AG04450 (cell line): ENCODE results near the gene MAPK13. TPM values are rescaled to one million over a fixed set of nuclear protein-coding genes. Genes with fewer than 3 reads are reported as not detected.

Experiments
- CTCF ChIA-PET: fragments of 300-600, 350-600 bp; formaldehyde crosslinking; extraction: SDS; loops from one replicate; lab custom pipeline; 2022; ENCODE audit warnings: antibody characterized with exemption, inconsistent platforms; lab: Charles Lee
- POLR2A ChIA-PET: fragments of 350-600 bp; formaldehyde crosslinking; extraction: SDS; loops from one replicate; lab custom pipeline; 2021; ENCODE audit warnings: antibody characterized with exemption, inconsistent platforms; lab: Yijun Ruan, JAX
- DNase-seq: peaks from one replicate; pipeline ENCODE4 v3.0.0-alpha.2; 2011; ENCODE audit warnings: low read depth, low spot score
- H3K27ac ChIP-seq: one replicate; pipeline ENCODE4 v1.5.1; 2012; ENCODE audit warnings: low read depth, low read length, control low read depth
- H3K27me3 ChIP-seq: one replicate; pipeline ENCODE4 v1.6.0; 2012; ENCODE audit warnings: low read length; ENCODE audit not compliant: control insufficient read depth, insufficient read depth
- H3K4me3 ChIP-seq: 2 replicates; pipeline ENCODE4 v1.5.1; 2011; ENCODE audit warnings: mild to moderate bottlenecking, low read depth, low read length, control low read depth
- H3K9me3 ChIP-seq: 2 replicates; pipeline ENCODE4 v1.5.1; 2012; ENCODE audit warnings: low read length; ENCODE audit not compliant: control insufficient read depth, insufficient read depth
- polyA plus RNA-seq: library from polyadenylated mRNA; depleted of rRNA; stranded (reverse); fragments of >200 nt; gene quantifications from 2 replicates; pipeline ENCODE4 v1.2.3, GENCODE V29; 2011
- TF ChIP-seq, protein P1 (sequence below): IDR thresholded peaks from 2 replicates; pipeline ENCODE4 v1.5.1; 2011; ENCODE audit warnings: low read depth, low read length, control low read depth, inconsistent platforms

MAPK13 gene
- polyA plus RNA-seq, 1 experiment: 3.8 TPM

DNA sequence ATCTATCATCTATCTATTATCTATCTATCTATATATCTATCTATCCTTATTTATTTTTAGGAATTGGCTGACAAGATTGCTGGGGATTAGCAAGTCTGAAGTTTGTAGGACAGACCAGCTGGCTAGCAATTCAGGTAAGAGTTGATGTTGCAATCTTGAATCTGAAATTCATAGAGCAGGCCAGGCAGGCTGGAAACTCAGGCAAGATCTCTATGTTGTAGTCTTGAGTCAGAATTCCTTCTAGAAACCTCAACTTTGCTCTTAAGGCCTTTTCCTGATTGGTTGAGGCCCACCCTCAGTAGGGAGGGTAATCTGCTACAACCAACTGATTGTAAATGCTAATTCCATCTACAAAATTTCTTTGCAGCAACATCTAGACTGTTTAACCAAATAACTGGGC lies 19.2 kb downstream of the MAPK13 start:
- ChIA-PET POLR2A (no interaction called here), CTCF (interaction anchor here (0.8 kb wide), 1 partner anchor 54 kb away, joined by 3 read pairs; no protein-coding TSS in a partner anchor)
- TF ChIP-seq, protein P1, sequence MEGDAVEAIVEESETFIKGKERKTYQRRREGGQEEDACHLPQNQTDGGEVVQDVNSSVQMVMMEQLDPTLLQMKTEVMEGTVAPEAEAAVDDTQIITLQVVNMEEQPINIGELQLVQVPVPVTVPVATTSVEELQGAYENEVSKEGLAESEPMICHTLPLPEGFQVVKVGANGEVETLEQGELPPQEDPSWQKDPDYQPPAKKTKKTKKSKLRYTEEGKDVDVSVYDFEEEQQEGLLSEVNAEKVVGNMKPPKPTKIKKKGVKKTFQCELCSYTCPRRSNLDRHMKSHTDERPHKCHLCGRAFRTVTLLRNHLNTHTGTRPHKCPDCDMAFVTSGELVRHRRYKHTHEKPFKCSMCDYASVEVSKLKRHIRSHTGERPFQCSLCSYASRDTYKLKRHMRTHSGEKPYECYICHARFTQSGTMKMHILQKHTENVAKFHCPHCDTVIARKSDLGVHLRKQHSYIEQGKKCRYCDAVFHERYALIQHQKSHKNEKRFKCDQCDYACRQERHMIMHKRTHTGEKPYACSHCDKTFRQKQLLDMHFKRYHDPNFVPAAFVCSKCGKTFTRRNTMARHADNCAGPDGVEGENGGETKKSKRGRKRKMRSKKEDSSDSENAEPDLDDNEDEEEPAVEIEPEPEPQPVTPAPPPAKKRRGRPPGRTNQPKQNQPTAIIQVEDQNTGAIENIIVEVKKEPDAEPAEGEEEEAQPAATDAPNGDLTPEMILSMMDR: no peak
- no peak for DNase-seq
- peaks cover 13% of the 10 kb centered on the region for H3K27me3 ChIP-seq
- H3K9me3 ChIP-seq: no peaks in the 10 kb centered on the region
- no peak overlapping the region for H3K4me3 ChIP-seq
- H3K27ac ChIP-seq: no peak overlapping the region

DNA sequence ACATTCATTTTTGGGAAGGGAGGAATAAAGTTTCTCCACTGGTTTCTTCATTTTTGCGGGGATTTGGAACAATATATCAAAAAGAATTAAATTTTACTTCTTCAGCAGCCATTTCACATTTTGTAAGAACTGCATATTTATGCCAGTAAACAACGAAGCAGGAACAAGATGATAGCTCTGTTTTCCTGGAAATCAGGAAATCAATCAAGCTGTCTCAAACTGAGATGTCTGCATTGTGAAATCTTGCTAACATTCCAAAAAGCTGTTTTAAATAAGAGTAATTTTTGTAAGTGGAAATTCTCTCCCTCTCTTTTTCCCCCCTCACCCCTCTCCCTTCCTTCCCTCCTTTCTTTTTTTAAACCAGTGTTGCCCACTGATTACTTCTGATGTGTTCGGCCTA lies 20.0 kb downstream of the MAPK13 start:
- H3K27ac ChIP-seq: no peak overlapping the region
- H3K27me3 ChIP-seq: peaks cover 13% of the 10 kb centered on the region
- H3K4me3 ChIP-seq: no peak overlapping the region
- no peaks in the 10 kb centered on the region for H3K9me3 ChIP-seq
- TF ChIP-seq, protein P1: no peak
- CTCF ChIA-PET: interaction anchor here (0.8 kb wide), 1 partner anchor 55 kb away, joined by 3 read pairs; no protein-coding TSS in a partner anchor
- POLR2A ChIA-PET: no interaction called here
- no peak for DNase-seq

DNA sequence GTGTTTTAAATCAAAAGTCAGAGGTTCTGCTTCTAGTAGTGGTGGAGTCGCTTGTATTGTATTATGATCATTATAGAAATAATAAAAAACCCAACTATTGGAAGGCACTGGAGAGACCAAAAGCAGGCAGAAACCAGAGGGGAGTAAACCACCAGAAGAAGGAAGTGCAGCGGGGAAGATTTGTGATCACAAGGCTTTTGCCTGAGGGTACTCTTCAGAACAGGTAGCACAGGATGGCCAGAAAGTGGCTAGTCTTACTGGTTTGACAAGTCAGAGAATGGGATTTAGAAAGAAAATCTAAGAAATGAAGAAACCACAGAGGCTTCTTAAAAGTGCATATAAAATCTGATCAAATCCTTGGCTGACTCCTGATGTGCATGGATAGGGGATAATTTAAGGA lies 24.0 kb downstream of the MAPK13 start:
- POLR2A ChIA-PET: no interaction called here
- Histone ChIP-seq H3K27ac (no peak overlapping the region), H3K4me3 (no peak overlapping the region), H3K27me3 (peaks cover 7% of the 10 kb centered on the region), H3K9me3 (no peaks in the 10 kb centered on the region)
- TF ChIP-seq, protein P1: no peak
- CTCF ChIA-PET: no interaction called here
- no peak for DNase-seq

DNA sequence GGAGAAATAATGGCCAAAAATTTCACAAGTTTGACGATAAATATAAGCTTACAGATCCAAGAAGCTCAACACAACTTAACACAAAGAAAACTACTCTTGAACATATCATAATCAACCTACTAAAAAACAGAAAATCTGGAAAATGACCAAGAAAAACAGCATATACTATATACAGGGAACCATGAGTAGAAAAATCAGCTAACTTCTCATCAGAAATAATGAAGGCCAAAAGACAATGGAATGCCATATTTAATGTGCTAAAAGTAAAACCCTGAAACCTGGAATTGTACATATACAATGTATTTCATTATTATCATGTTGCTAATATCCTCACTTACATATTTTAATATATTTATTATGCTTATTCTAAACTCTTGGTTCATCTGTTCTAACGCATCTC lies 25.3 kb downstream of the MAPK13 start:
- ChIA-PET POLR2A (no interaction called here), CTCF (interaction anchor here (0.6 kb wide), 1 partner anchor 8 kb away, joined by 5 read pairs; no protein-coding TSS in a partner anchor)
- TF ChIP-seq, protein P1: no peak

DNA sequence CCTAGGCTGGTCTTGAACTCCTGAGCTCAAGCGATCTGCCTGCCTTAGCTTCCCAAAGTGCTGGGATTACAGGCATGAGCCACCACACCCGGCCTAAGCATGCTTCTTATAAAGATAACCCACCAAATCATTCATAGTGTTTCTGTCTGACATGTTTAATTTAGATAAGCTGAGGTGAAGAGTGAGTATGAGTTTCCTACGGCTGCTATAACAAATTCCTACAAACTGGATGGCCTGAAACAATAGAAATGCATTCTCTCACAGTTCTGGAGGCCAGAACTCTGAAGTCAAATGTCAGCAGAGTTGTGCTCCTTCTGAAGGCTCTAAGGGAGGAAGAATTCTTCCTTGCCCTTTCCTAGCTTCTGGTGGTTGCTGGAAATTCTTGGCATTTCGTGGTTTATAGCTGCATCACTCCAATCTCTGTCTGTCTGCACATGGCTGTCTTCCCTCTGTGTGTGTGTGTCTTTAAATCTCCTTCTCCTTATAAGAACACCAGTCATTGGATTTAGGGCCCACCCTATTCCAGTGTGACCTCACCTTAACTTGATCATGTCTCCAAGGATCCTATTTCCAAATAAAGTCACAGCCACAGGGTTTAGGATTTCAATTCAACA lies 29.9 kb downstream of the MAPK13 start:
- no peak overlapping the region for H3K27ac ChIP-seq
- CTCF ChIA-PET: interaction anchor here (0.6 kb wide), 1 partner anchor 11 kb away, joined by 4 read pairs; no protein-coding TSS in a partner anchor
- DNase-seq: no peak
- TF ChIP-seq, protein P1: no peak
- POLR2A ChIA-PET: interaction anchor here (0.6 kb wide), 1 partner anchor 376 kb away, joined by 10 read pairs; no protein-coding TSS in a partner anchor
- no peaks in the 10 kb centered on the region for H3K9me3 ChIP-seq
- H3K4me3 ChIP-seq: no peak overlapping the region
- peaks cover 4% of the 10 kb centered on the region for H3K27me3 ChIP-seq

More for the DNA sequence above, 25.3 kb downstream of the MAPK13 start:
- Histone ChIP-seq H3K27ac (no peak overlapping the region), H3K27me3 (peaks cover 2% of the 10 kb centered on the region), H3K4me3 (no peak overlapping the region), H3K9me3 (no peaks in the 10 kb centered on the region)
- no peak for DNase-seq
